HepG2 (cell line): ENCODE data around the gene PCIF1. TPM values are rescaled to one million over a fixed set of nuclear protein-coding genes. Genes with fewer than 3 reads are reported as not detected.

ENCODE experiments used
- ATRX ChIP-seq: sonication (generic); formaldehyde crosslinking; IDR thresholded peaks from 2 replicates; pipeline ENCODE4 v1.4.0; 2020; ENCODE audit warnings: missing genetic modification reagents, borderline replicate concordance
- ELF4 ChIP-seq: sonication (generic); formaldehyde crosslinking; IDR thresholded peaks from 2 replicates; pipeline ENCODE4 v1.5.0; 2020; ENCODE audit warnings: missing genetic modification reagents, mild to moderate bottlenecking, moderate library complexity, borderline replicate concordance
- MED13 ChIP-seq: sonication (generic); formaldehyde crosslinking; IDR thresholded peaks from 2 replicates; pipeline ENCODE4 v1.5.0; 2020; ENCODE audit warnings: missing genetic modification reagents
- SNAI1 ChIP-seq: sonication (generic); formaldehyde crosslinking; IDR thresholded peaks from 2 replicates; pipeline ENCODE4 v1.5.0; 2020; ENCODE audit warnings: mild to moderate bottlenecking, missing genetic modification reagents, borderline replicate concordance
- ZNF207 ChIP-seq: fragments of 450-650 bp; IDR thresholded peaks from 2 replicates; pipeline ENCODE4 v1.6.1; 2016; ENCODE audit warnings: antibody characterized with exemption, borderline replicate concordance
- ZNF225 ChIP-seq: sonication (generic); formaldehyde crosslinking; IDR thresholded peaks from 2 replicates; pipeline ENCODE4 v1.4.0; 2020; ENCODE audit warnings: mild to moderate bottlenecking, missing genetic modification reagents
- ZNF354B ChIP-seq: sonication (generic); formaldehyde crosslinking; IDR thresholded peaks from 2 replicates; pipeline ENCODE4 v1.8.0; 2022; ENCODE audit warnings: mild to moderate bottlenecking, missing genetic modification reagents
- ZNF558 ChIP-seq: sonication (generic); formaldehyde crosslinking; IDR thresholded peaks from 2 replicates; pipeline ENCODE4 v1.9.0; 2022; ENCODE audit warnings: mild to moderate bottlenecking, missing genetic modification reagents, borderline replicate concordance
- ZNF850 ChIP-seq: sonication (generic); formaldehyde crosslinking; conservative IDR thresholded peaks from 2 replicates; pipeline ENCODE4 v1.9.0; 2021; ENCODE audit warnings: mild to moderate bottlenecking, missing genetic modification reagents
- polyA plus RNA-seq, 8 experiments: library from polyadenylated mRNA; depleted of rRNA in 3 of 8; stranded (reverse) in 7 of 8; unstranded in 1 of 8; fragments of >200 nt; fragmentation: Illumina TruSeq in 4 of 8; extraction: Trizol in 4 of 8; gene quantifications; 2 replicates each; pipeline versions ENCODE4 v1.2.1 to v1.2.3, GENCODE V29; 2011 to 2016; ENCODE audit warnings: low read depth in 4 of 8, missing spikeins in 1 of 8, mixed read lengths in 1 of 8; ENCODE audit not compliant: insufficient read depth in 1 of 8
- total RNA-seq, 5 experiments: library from RNA; depleted of rRNA; stranded (reverse); fragments of >200 nt; fragmentation: Illumina TruSeq; extraction: Trizol; gene quantifications; 2 replicates each; pipeline ENCODE4 v1.2.3, GENCODE V29; 2016; ENCODE audit warnings: low read depth in 1 of 5
- TF ChIP-seq, protein P1 (sequence below): sonication (generic); formaldehyde crosslinking; IDR thresholded peaks from 2 replicates; pipeline ENCODE4 v1.9.0; 2021; ENCODE audit warnings: mild to moderate bottlenecking, missing genetic modification reagents
- TF ChIP-seq, protein P2 (sequence below): sonication (generic); formaldehyde crosslinking; IDR thresholded peaks from 2 replicates; pipeline ENCODE4 v1.4.0; 2020; ENCODE audit warnings: missing genetic modification reagents
- TF ChIP-seq, protein P3 (sequence below): sonication (generic); formaldehyde crosslinking; conservative IDR thresholded peaks from 2 replicates; pipeline ENCODE4 v1.8.0; 2022; ENCODE audit warnings: low read depth, missing genetic modification reagents

PCIF1 gene
- total and polyA plus RNA-seq, 2 of the 13 experiments (the other 11 are each of a cell fraction or from before 2014, with no cell fraction given): 20.9 to 24.4 TPM

DNA sequence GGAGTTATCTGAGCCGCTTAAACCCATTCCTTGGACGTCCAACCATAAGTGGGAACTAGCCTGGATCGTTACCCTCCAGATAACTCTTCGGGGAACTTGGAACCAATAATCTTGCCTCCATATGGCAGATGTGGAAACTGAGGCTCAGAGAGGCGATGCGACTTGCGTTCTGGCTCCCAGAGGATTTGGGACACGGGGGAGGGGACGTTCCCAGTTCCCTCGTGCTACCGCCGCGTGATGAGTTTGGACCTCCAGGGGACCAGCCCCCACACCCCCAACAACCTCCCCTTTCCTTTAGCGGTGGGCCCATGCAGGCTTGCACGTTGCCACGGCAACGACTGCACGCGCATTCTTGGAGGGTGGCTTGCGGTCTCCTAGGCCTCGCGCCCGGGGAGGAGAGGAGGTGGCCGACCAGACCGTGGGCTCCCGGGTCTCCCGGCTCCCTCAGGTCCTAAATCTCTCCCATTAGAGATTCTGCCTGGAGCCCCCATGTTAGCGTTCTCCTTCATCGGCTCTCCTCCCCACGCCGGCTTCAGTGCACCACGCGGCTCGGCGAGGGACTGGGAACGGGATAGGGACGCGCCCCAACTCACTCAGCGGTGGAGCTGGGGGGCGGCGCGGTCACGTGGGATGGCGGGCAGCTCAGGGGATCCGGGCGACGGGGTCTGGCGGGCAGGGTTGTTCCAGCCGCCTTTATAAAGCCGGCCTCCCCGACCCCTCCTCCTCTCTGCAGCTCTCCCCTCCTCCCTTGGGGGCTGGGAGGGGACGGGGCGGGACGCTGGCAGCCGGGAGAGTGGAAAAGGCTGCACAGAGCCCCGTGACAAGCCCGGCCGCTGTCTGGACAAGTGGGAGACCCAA lies 22.8 kb upstream of the PCIF1 start, which contains the start of gene PLTP (continued):
- TF ChIP-seq, protein P1, sequence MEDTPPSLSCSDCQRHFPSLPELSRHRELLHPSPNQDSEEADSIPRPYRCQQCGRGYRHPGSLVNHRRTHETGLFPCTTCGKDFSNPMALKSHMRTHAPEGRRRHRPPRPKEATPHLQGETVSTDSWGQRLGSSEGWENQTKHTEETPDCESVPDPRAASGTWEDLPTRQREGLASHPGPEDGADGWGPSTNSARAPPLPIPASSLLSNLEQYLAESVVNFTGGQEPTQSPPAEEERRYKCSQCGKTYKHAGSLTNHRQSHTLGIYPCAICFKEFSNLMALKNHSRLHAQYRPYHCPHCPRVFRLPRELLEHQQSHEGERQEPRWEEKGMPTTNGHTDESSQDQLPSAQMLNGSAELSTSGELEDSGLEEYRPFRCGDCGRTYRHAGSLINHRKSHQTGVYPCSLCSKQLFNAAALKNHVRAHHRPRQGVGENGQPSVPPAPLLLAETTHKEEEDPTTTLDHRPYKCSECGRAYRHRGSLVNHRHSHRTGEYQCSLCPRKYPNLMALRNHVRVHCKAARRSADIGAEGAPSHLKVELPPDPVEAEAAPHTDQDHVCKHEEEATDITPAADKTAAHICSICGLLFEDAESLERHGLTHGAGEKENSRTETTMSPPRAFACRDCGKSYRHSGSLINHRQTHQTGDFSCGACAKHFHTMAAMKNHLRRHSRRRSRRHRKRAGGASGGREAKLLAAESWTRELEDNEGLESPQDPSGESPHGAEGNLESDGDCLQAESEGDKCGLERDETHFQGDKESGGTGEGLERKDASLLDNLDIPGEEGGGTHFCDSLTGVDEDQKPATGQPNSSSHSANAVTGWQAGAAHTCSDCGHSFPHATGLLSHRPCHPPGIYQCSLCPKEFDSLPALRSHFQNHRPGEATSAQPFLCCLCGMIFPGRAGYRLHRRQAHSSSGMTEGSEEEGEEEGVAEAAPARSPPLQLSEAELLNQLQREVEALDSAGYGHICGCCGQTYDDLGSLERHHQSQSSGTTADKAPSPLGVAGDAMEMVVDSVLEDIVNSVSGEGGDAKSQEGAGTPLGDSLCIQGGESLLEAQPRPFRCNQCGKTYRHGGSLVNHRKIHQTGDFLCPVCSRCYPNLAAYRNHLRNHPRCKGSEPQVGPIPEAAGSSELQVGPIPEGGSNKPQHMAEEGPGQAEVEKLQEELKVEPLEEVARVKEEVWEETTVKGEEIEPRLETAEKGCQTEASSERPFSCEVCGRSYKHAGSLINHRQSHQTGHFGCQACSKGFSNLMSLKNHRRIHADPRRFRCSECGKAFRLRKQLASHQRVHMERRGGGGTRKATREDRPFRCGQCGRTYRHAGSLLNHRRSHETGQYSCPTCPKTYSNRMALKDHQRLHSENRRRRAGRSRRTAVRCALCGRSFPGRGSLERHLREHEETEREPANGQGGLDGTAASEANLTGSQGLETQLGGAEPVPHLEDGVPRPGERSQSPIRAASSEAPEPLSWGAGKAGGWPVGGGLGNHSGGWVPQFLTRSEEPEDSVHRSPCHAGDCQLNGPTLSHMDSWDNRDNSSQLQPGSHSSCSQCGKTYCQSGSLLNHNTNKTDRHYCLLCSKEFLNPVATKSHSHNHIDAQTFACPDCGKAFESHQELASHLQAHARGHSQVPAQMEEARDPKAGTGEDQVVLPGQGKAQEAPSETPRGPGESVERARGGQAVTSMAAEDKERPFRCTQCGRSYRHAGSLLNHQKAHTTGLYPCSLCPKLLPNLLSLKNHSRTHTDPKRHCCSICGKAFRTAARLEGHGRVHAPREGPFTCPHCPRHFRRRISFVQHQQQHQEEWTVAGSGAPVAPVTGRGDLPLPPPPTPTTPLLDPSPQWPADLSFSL (CRISPR knock-in tag): 0 out of 2 replicates have a peak, but pooled peaks have one; percentile 16
- no peak for TF ChIP-seq ZNF850
- TF ChIP-seq SNAI1 (CRISPR knock-in tag): no peak
- no peak for TF ChIP-seq ZNF354B (CRISPR knock-in tag)
- no peak for TF ChIP-seq ZNF558 (CRISPR knock-in tag)
- TF ChIP-seq ZNF225 (CRISPR knock-in tag): 0 out of 2 replicates have a peak, but pooled peaks have one; percentile 45
- TF ChIP-seq, protein P2, sequence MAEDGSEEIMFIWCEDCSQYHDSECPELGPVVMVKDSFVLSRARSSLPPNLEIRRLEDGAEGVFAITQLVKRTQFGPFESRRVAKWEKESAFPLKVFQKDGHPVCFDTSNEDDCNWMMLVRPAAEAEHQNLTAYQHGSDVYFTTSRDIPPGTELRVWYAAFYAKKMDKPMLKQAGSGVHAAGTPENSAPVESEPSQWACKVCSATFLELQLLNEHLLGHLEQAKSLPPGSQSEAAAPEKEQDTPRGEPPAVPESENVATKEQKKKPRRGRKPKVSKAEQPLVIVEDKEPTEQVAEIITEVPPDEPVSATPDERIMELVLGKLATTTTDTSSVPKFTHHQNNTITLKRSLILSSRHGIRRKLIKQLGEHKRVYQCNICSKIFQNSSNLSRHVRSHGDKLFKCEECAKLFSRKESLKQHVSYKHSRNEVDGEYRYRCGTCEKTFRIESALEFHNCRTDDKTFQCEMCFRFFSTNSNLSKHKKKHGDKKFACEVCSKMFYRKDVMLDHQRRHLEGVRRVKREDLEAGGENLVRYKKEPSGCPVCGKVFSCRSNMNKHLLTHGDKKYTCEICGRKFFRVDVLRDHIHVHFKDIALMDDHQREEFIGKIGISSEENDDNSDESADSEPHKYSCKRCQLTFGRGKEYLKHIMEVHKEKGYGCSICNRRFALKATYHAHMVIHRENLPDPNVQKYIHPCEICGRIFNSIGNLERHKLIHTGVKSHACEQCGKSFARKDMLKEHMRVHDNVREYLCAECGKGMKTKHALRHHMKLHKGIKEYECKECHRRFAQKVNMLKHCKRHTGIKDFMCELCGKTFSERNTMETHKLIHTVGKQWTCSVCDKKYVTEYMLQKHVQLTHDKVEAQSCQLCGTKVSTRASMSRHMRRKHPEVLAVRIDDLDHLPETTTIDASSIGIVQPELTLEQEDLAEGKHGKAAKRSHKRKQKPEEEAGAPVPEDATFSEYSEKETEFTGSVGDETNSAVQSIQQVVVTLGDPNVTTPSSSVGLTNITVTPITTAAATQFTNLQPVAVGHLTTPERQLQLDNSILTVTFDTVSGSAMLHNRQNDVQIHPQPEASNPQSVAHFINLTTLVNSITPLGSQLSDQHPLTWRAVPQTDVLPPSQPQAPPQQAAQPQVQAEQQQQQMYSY (CRISPR knock-in tag): no peak
- no peak for TF ChIP-seq ATRX
- TF ChIP-seq, protein P3, sequence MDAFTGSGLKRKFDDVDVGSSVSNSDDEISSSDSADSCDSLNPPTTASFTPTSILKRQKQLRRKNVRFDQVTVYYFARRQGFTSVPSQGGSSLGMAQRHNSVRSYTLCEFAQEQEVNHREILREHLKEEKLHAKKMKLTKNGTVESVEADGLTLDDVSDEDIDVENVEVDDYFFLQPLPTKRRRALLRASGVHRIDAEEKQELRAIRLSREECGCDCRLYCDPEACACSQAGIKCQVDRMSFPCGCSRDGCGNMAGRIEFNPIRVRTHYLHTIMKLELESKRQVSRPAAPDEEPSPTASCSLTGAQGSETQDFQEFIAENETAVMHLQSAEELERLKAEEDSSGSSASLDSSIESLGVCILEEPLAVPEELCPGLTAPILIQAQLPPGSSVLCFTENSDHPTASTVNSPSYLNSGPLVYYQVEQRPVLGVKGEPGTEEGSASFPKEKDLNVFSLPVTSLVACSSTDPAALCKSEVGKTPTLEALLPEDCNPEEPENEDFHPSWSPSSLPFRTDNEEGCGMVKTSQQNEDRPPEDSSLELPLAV (CRISPR knock-in tag): no peak
- TF ChIP-seq ZNF207: no peak
- no peak for TF ChIP-seq ELF4 (CRISPR knock-in tag)
- TF ChIP-seq MED13: no peak
